HepG2 (cell line): ENCODE data around the gene UTS2R. TPM values are rescaled to one million over a fixed set of nuclear protein-coding genes. Genes with fewer than 3 reads are reported as not detected.
A peak's percentile ranks its signal among the peaks of the same experiment; 100 is the strongest.

Source experiments
- ARNT ChIP-seq: fragments of 450-650 bp; IDR thresholded peaks from 2 replicates; pipeline ENCODE4 v1.6.1; 2017
- ATRX ChIP-seq: sonication (generic); formaldehyde crosslinking; IDR thresholded peaks from 2 replicates; pipeline ENCODE4 v1.4.0; 2020; ENCODE audit warnings: missing genetic modification reagents, borderline replicate concordance
- FOSL1 ChIP-seq: sonication (generic); formaldehyde crosslinking; IDR thresholded peaks from 2 replicates; pipeline ENCODE4 v1.9.0; 2021; ENCODE audit warnings: missing genetic modification reagents, borderline replicate concordance
- FOSL2 ChIP-seq: sonication (generic); formaldehyde crosslinking; IDR thresholded peaks from 2 replicates; pipeline ENCODE4 v1.4.0; 2020; ENCODE audit warnings: missing genetic modification reagents
- IRF9 ChIP-seq: sonication (generic); formaldehyde crosslinking; IDR thresholded peaks from 2 replicates; pipeline ENCODE4 v1.8.0; 2022; ENCODE audit warnings: missing genetic modification reagents, mild to moderate bottlenecking, borderline replicate concordance
- LBX2 ChIP-seq: sonication (generic); formaldehyde crosslinking; IDR thresholded peaks from 2 replicates; pipeline ENCODE4 v1.5.0; 2020; ENCODE audit warnings: missing genetic modification reagents, mild to moderate bottlenecking, borderline replicate concordance
- NFKBIZ ChIP-seq: IDR thresholded peaks from 2 replicates; pipeline ENCODE4 v1.6.1; 2018; ENCODE audit warnings: missing genetic modification reagents, missing compliant biosample characterization
- NFYB ChIP-seq: sonication (generic); formaldehyde crosslinking; IDR thresholded peaks from 2 replicates; pipeline ENCODE4 v1.4.0; 2020; ENCODE audit warnings: missing genetic modification reagents
- NONO ChIP-seq, 2 experiments: fragments of 450-650 bp in 1 of 2; sonication (generic) in 1 of 2; formaldehyde crosslinking in 1 of 2; IDR thresholded peaks in 1 of 2; conservative IDR thresholded peaks in 1 of 2; 2 replicates each; pipeline versions ENCODE4 v1.6.1 to v1.8.0; 2017 to 2022; ENCODE audit warnings: mild to moderate bottlenecking in 1 of 2, missing genetic modification reagents in 1 of 2, moderate library complexity in 1 of 2
- POLR2A ChIP-seq, 2 experiments: IDR thresholded peaks; 2 replicates each; pipeline ENCODE4 v1.6.1; 2011; ENCODE audit warnings: low read depth in 2 of 2, low read length in 2 of 2, mild to moderate bottlenecking in 1 of 2, moderate library complexity in 1 of 2; ENCODE audit not compliant: insufficient read depth in 1 of 2
- SAP130 ChIP-seq: IDR thresholded peaks from 2 replicates; pipeline ENCODE4 v1.6.1; 2016; ENCODE audit warnings: low read depth
- ZNF142 ChIP-seq: sonication (generic); formaldehyde crosslinking; IDR thresholded peaks from 2 replicates; pipeline ENCODE4 v1.4.0; 2020; ENCODE audit warnings: missing genetic modification reagents
- ZNF281 ChIP-seq: sonication (generic); formaldehyde crosslinking; IDR thresholded peaks from 2 replicates; pipeline ENCODE4 v1.4.0; 2020; ENCODE audit warnings: missing genetic modification reagents, borderline replicate concordance
- ZNF496 ChIP-seq: sonication (generic); formaldehyde crosslinking; IDR thresholded peaks from 2 replicates; pipeline ENCODE4 v1.8.1; 2023; ENCODE audit warnings: mild to moderate bottlenecking, moderate library complexity, missing genetic modification reagents; ENCODE audit not compliant: insufficient replicate concordance
- ZNF580 ChIP-seq: IDR thresholded peaks from 2 replicates; pipeline ENCODE4 v1.6.1; 2016; ENCODE audit warnings: low read depth, borderline replicate concordance
- ZNF747 ChIP-seq: sonication (generic); formaldehyde crosslinking; IDR thresholded peaks from 2 replicates; pipeline ENCODE4 v1.8.1; 2023; ENCODE audit warnings: missing genetic modification reagents, mild to moderate bottlenecking, borderline replicate concordance
- ZNF766 ChIP-seq: sonication (generic); formaldehyde crosslinking; IDR thresholded peaks from 2 replicates; pipeline ENCODE4 v1.5.0; 2020; ENCODE audit warnings: missing genetic modification reagents, borderline replicate concordance
- ZNF775 ChIP-seq: sonication (generic); formaldehyde crosslinking; IDR thresholded peaks from 2 replicates; pipeline ENCODE4 v1.4.0; 2020; ENCODE audit warnings: missing genetic modification reagents, mild to moderate bottlenecking, moderate library complexity, borderline replicate concordance
- polyA plus RNA-seq, 8 experiments: library from polyadenylated mRNA; depleted of rRNA in 3 of 8; stranded (reverse) in 7 of 8; unstranded in 1 of 8; fragments of >200 nt; fragmentation: Illumina TruSeq in 4 of 8; extraction: Trizol in 4 of 8; gene quantifications; 2 replicates each; pipeline versions ENCODE4 v1.2.1 to v1.2.3, GENCODE V29; 2011 to 2016; ENCODE audit warnings: low read depth in 4 of 8, missing spikeins in 1 of 8, mixed read lengths in 1 of 8; ENCODE audit not compliant: insufficient read depth in 1 of 8
- total RNA-seq, 5 experiments: library from RNA; depleted of rRNA; stranded (reverse); fragments of >200 nt; fragmentation: Illumina TruSeq; extraction: Trizol; gene quantifications; 2 replicates each; pipeline ENCODE4 v1.2.3, GENCODE V29; 2016; ENCODE audit warnings: low read depth in 1 of 5

UTS2R gene
- total and polyA plus RNA-seq, 2 of the 13 experiments (the other 11 are each of a cell fraction or from before 2014, with no cell fraction given), result 0.13 to 0.15 TPM

GRCh38 chr17:82338858-82339633 is 32.5 kb upstream of the UTS2R start (continued):
- TF ChIP-seq IRF9 (no peak), FOSL1 (peak; percentile 45; the same call in 1 of the 2 replicates), ATRX (no peak), NFKBIZ (CRISPR knock-in tag) (peak; percentile 49; the same call in 1 of the 2 replicates), ZNF747 (CRISPR knock-in tag) (no peak), ZNF775 (no peak), POLR2A (IDR thresholded peaks at IDR 0.05; ENCODE audit: insufficient read depth in 1 of 2, low read depth in 2 of 2, low read length in 2 of 2) (peak; percentile 2 to 52; a peak in 3 of 4 replicates), ARNT (no peak), FOSL2 (peak; percentile 93), ZNF281 (CRISPR knock-in tag) (no peak), SAP130 (CRISPR knock-in tag) (peak; percentile 29), ZNF496 (CRISPR knock-in tag) (no peak), LBX2 (CRISPR knock-in tag) (no peak), NFYB (CRISPR knock-in tag) (no peak), ZNF580 (CRISPR knock-in tag) (0 out of 2 replicates have a peak, but pooled peaks have one; percentile 7), NONO (IDR thresholded peaks at IDR 0.05) (no peak), NONO (CRISPR knock-in tag; conservative IDR thresholded peaks at IDR 0.05) (no peak), ZNF142 (CRISPR knock-in tag) (0 out of 2 replicates have a peak, but pooled peaks have one; percentile 34), ZNF766 (CRISPR knock-in tag) (0 out of 2 replicates have a peak, but pooled peaks have one; percentile 51)
